HepG2 (cell line): Measurements from ENCODE around the gene IKZF3. TPM values are rescaled to one million over a fixed set of nuclear protein-coding genes. Genes with fewer than 3 reads are reported as not detected.
A peak's percentile ranks its signal among the peaks of the same experiment; 100 is the strongest.

ENCODE experiments used
- ATAC-seq: fragments of 200-7000 bp; cut with Tn5 transposase; 3 replicates; pipeline ENCODE4 v1.9.1; 2020; ENCODE audit warnings: mild to moderate bottlenecking, moderate library complexity
- BruUV-seq: library from RNA; stranded (reverse); fragments of 400-500 nt; replicated peaks from 2 replicates; lab custom pipeline; 2021; lab: Mats Ljungman, UMichigan
- CTCF ChIA-PET: fragments of 300-600 bp; formaldehyde crosslinking; extraction: SDS; loops from one replicate; lab custom pipeline; 2021; ENCODE audit warnings: low total read pairs, inconsistent platforms, low intra/inter-chr PET ratio; lab: Yijun Ruan, JAX
- POLR2A ChIA-PET: fragments of 350-600 bp; sonication (Branson Sonifier 250); formaldehyde crosslinking; loops from one replicate; lab custom pipeline; 2020; ENCODE audit warnings: antibody characterized with exemption, inconsistent platforms; lab: Yijun Ruan, JAX
- DNase-seq: peaks from one replicate; pipeline ENCODE4 v3.0.0-alpha.2; 2015; ENCODE audit warnings: low spot score
- FAIRE-seq: peaks from 3 replicates; lab custom pipeline; 2011; peaks lifted over from hg19 to GRCh38; lab: Jason Lieb, UNC
- H2AFZ ChIP-seq: one replicate; pipeline ENCODE4 v1.6.1; 2011; ENCODE audit warnings: low read length, inconsistent platforms
- H3K27ac ChIP-seq: fragments of 300-600 bp; 3 replicates; pipeline ENCODE4 v1.8.0; 2011; ENCODE audit warnings: mixed run types, mild to moderate bottlenecking, mixed read lengths, low read length, inconsistent platforms; ENCODE audit not compliant: insufficient read depth; ENCODE audit errors: extremely low read length
- H3K27me3 ChIP-seq, 2 experiments: fragments of 200-600 bp in 1 of 2; 2 replicates in 1 of 2; 3 replicates in 1 of 2; pipeline versions ENCODE4 v1.6.0 to v1.8.0; 2011; ENCODE audit warnings: low read length in 2 of 2, mild to moderate bottlenecking in 2 of 2, moderate library complexity in 2 of 2, inconsistent platforms in 1 of 2; ENCODE audit not compliant: insufficient read depth in 2 of 2, control insufficient read depth in 1 of 2
- H3K36me3 ChIP-seq, 2 experiments: fragments of 200-600 bp in 1 of 2; replicated peaks in 1 of 2; 2 replicates in 1 of 2; 3 replicates in 1 of 2; pipeline versions ENCODE4 v1.5.1 to v1.8.0; 2011; ENCODE audit warnings: low read length in 2 of 2, inconsistent platforms in 1 of 2; ENCODE audit not compliant: insufficient read depth in 2 of 2, control insufficient read depth in 1 of 2
- H3K4me1 ChIP-seq: 2 replicates; pipeline ENCODE4 v1.5.1; 2012; ENCODE audit warnings: low read length, inconsistent platforms; ENCODE audit not compliant: insufficient read depth
- H3K4me2 ChIP-seq: 2 replicates; pipeline ENCODE4 v1.6.0; 2011; ENCODE audit warnings: low read depth, low read length, inconsistent platforms
- H3K4me3 ChIP-seq, 3 experiments: fragments of 200-600 bp in 1 of 3; sonication (generic), shearing (Covaris generic) in 1 of 3; replicated peaks in 1 of 3; 2 replicates each; pipeline ENCODE4 v1.5.1; 2011 to 2016; ENCODE audit warnings: low read length in 3 of 3, inconsistent platforms in 2 of 3, low read depth in 2 of 3, mild to moderate bottlenecking in 2 of 3, control low read depth in 1 of 3, mixed read lengths in 1 of 3; ENCODE audit not compliant: insufficient read depth in 1 of 3
- H3K79me2 ChIP-seq: one replicate; pipeline ENCODE4 v1.6.1; 2011; ENCODE audit warnings: low read length, inconsistent platforms; ENCODE audit not compliant: insufficient read depth
- H3K9ac ChIP-seq: 2 replicates; pipeline ENCODE4 v1.6.0; 2011; ENCODE audit warnings: mild to moderate bottlenecking, low read depth, low read length, inconsistent platforms; ENCODE audit not compliant: insufficient read depth
- H3K9me3 ChIP-seq: 2 replicates; pipeline ENCODE4 v1.5.1; 2012; ENCODE audit warnings: mild to moderate bottlenecking, low read length
- H4K20me1 ChIP-seq: 2 replicates; pipeline ENCODE4 v1.6.0; 2011; ENCODE audit warnings: inconsistent platforms, mild to moderate bottlenecking, low read length, moderate library complexity; ENCODE audit not compliant: insufficient read depth
- ATF7-NPFF ChIP-seq: sonication (generic); formaldehyde crosslinking; IDR thresholded peaks from 2 replicates; pipeline ENCODE4 v1.8.1; 2023; ENCODE audit warnings: mild to moderate bottlenecking, low read depth, missing genetic modification reagents, moderate library complexity
- E2F2 ChIP-seq: sonication (generic); formaldehyde crosslinking; IDR thresholded peaks from 2 replicates; pipeline ENCODE4 v1.4.0; 2020; ENCODE audit warnings: missing genetic modification reagents, borderline replicate concordance
- FOXC1 ChIP-seq: sonication (generic); formaldehyde crosslinking; IDR thresholded peaks from 2 replicates; pipeline ENCODE4 v1.8.0; 2022; ENCODE audit warnings: mild to moderate bottlenecking, missing genetic modification reagents, borderline replicate concordance
- GLI4 ChIP-seq: sonication (generic); formaldehyde crosslinking; IDR thresholded peaks from 2 replicates; pipeline ENCODE4 v1.5.1; 2020; ENCODE audit warnings: missing genetic modification reagents, mild to moderate bottlenecking, moderate library complexity, borderline replicate concordance
- GPN1 ChIP-seq: sonication (generic); formaldehyde crosslinking; IDR thresholded peaks from 2 replicates; pipeline ENCODE4 v1.5.1; 2020; ENCODE audit warnings: missing genetic modification reagents, borderline replicate concordance
- MLLT10 ChIP-seq: sonication (generic); formaldehyde crosslinking; IDR thresholded peaks from 2 replicates; pipeline ENCODE4 v1.4.0; 2020; ENCODE audit warnings: missing genetic modification reagents
- MTA1 ChIP-seq: sonication (generic); formaldehyde crosslinking; IDR thresholded peaks from 2 replicates; pipeline ENCODE4 v1.4.0; 2020; ENCODE audit warnings: missing genetic modification reagents, mild to moderate bottlenecking, borderline replicate concordance
- NFRKB ChIP-seq: fragments of 450-650 bp; IDR thresholded peaks from 2 replicates; pipeline ENCODE4 v1.6.1; 2017
- ONECUT2 ChIP-seq: sonication (generic); formaldehyde crosslinking; IDR thresholded peaks from 2 replicates; pipeline ENCODE4 v1.4.0; 2020; ENCODE audit warnings: missing genetic modification reagents
- RBAK ChIP-seq: sonication (generic); formaldehyde crosslinking; IDR thresholded peaks from 2 replicates; pipeline ENCODE4 v1.5.1; 2020; ENCODE audit warnings: mild to moderate bottlenecking, missing genetic modification reagents
- SNRNP70 ChIP-seq: fragments of 200-400 bp; formaldehyde crosslinking; IDR thresholded peaks from 2 replicates; pipeline ENCODE4 v1.6.1; 2017; ENCODE audit warnings: mild to moderate bottlenecking, low read depth, low read length, moderate library complexity
- TCF7 ChIP-seq: sonication (generic); IDR thresholded peaks from 2 replicates; pipeline ENCODE4 v1.6.1; 2016; ENCODE audit warnings: antibody characterized with exemption, low read depth
- ZBTB37 ChIP-seq: sonication (generic); formaldehyde crosslinking; IDR thresholded peaks from 2 replicates; pipeline ENCODE4 v1.4.0; 2020; ENCODE audit warnings: mild to moderate bottlenecking, missing genetic modification reagents
- ZNF33B ChIP-seq: sonication (generic); formaldehyde crosslinking; IDR thresholded peaks from 2 replicates; pipeline ENCODE4 v1.5.1; 2020; ENCODE audit warnings: mild to moderate bottlenecking, missing genetic modification reagents
- ZNF496 ChIP-seq: sonication (generic); formaldehyde crosslinking; IDR thresholded peaks from 2 replicates; pipeline ENCODE4 v1.8.1; 2023; ENCODE audit warnings: mild to moderate bottlenecking, moderate library complexity, missing genetic modification reagents; ENCODE audit not compliant: insufficient replicate concordance
- ZNF790 ChIP-seq: sonication (generic); formaldehyde crosslinking; IDR thresholded peaks from 2 replicates; pipeline ENCODE4 v1.8.0; 2022; ENCODE audit warnings: missing genetic modification reagents, mild to moderate bottlenecking, borderline replicate concordance
- WGBS: methylation state at CpG from one replicate; pipeline ENCODE4 v1.1.6; 2017; ENCODE audit warnings: low lambda C conversion rate; 5-methylcytosine and 5-hydroxymethylcytosine counted together
- in situ Hi-C: cut with HindIII; loops from 2 replicates; pipeline ENCODE4 v1.10.0; 2017; ENCODE audit warnings: low pct_unique_long_range_greater_than_20kb; ENCODE audit not compliant: extremely low pct_ligation_motif_present
- intact Hi-C: fragments of 100-400 bp; cut with micrococcal nuclease; formaldehyde crosslinking; loops from one replicate; pipeline ENCODE4 v1.10.0; 2022; ENCODE audit not compliant: unreplicated experiment
- polyA plus RNA-seq, 8 experiments: library from polyadenylated mRNA; depleted of rRNA in 3 of 8; stranded (reverse) in 7 of 8; unstranded in 1 of 8; fragments of >200 nt; fragmentation: Illumina TruSeq in 4 of 8; extraction: Trizol in 4 of 8; gene quantifications; 2 replicates each; pipeline versions ENCODE4 v1.2.1 to v1.2.3, GENCODE V29; 2011 to 2016; ENCODE audit warnings: low read depth in 4 of 8, missing spikeins in 1 of 8, mixed read lengths in 1 of 8; ENCODE audit not compliant: insufficient read depth in 1 of 8
- total RNA-seq, 5 experiments: library from RNA; depleted of rRNA; stranded (reverse); fragments of >200 nt; fragmentation: Illumina TruSeq; extraction: Trizol; gene quantifications; 2 replicates each; pipeline ENCODE4 v1.2.3, GENCODE V29; 2016; ENCODE audit warnings: low read depth in 1 of 5

Gene IKZF3
- total and polyA plus RNA-seq, 2 of the 13 experiments (the other 11 are each of a cell fraction or from before 2014, with no cell fraction given): not detected

GRCh38 chr17:39739885-39740356 is 124.2 kb downstream of the IKZF3 start (continued):
- TF ChIP-seq ZNF33B (CRISPR knock-in tag) (0 out of 2 replicates have a peak, but pooled peaks have one; percentile 15), ZNF790 (CRISPR knock-in tag) (0 out of 2 replicates have a peak, but pooled peaks have one; percentile 3), FOXC1 (CRISPR knock-in tag) (0 out of 2 replicates have a peak, but pooled peaks have one; percentile 10), NFRKB (no peak), TCF7 (peak; percentile 5; the same call in 1 of the 2 replicates)
- TF ChIP-seq, all 625 proteins: peak for 55

GRCh38 chr17:39738983-39739884 is 124.9 kb downstream of the IKZF3 start:
- Histone ChIP-seq H3K79me2 (peaks cover 38% of the 10 kb centered on the region), H3K27me3 (no peaks in the 10 kb centered on the region; a peak in 1 of 5 replicates), H3K4me2 (peak overlapping the region; percentile 94), H3K9ac (peak overlapping the region; percentile 95), H3K9me3 (no peaks in the 10 kb centered on the region), H2AFZ (no peak overlapping the region), H3K4me3 (peak overlapping the region; percentile 89 to 96 (median 95)), H3K36me3 (peaks cover 21 to 25% of the 10 kb centered on the region in 2 experiments), H3K4me1 (peaks cover 44% of the 10 kb centered on the region), H3K27ac (peak overlapping the region; percentile 97), H4K20me1 (peaks cover 7% of the 10 kb centered on the region; the same call in 1 of the 2 replicates)
- 2% methylated on average over 27 of the region's 32 CpGs for WGBS
- ChIA-PET CTCF (interaction anchor here (1.6 to 2.4 kb wide), 2 partner anchors 9 to 15 kb away, joined by 4 to 11 read pairs; partner anchors contain the start of gene MIEN1), POLR2A (interaction anchor here (0.6 to 3.0 kb wide), 30 partner anchors 9 to 868 kb away, joined by 3 to 79 read pairs (median 4); partner anchors contain the start of genes CDK12, ERBB2, LRRC3C and MED1)
- intact Hi-C loops (loop anchor here (10.0 kb wide), 1 partner anchor 274 kb away; the partner anchor contains the start of gene CDK12), in situ Hi-C loops (no loop called here)
- DNase-seq: peak; percentile 100
- peak; percentile 69 for ATAC-seq
- FAIRE-seq: peak; percentile 92
- TSS peak; percentile 57 for BruUV-seq
- TF ChIP-seq SNRNP70: no peak
- TF ChIP-seq MTA1 (CRISPR knock-in tag): peak; percentile 99
- no peak for TF ChIP-seq E2F2 (CRISPR knock-in tag)
- no peak for TF ChIP-seq ZNF496
- TF ChIP-seq ZBTB37: peak; percentile 82
- TF ChIP-seq ATF7-NPFF (CRISPR knock-in tag): 0 out of 2 replicates have a peak, but pooled peaks have one; percentile 48
- no peak for TF ChIP-seq RBAK (CRISPR knock-in tag)
- TF ChIP-seq NFRKB: no peak
- 0 out of 2 replicates have a peak, but pooled peaks have one; percentile 37 for TF ChIP-seq ONECUT2 (CRISPR knock-in tag)
- TF ChIP-seq GPN1: no peak
- TF ChIP-seq GLI4 (CRISPR knock-in tag): peak; percentile 96; the same call in 1 of the 2 replicates
- no peak for TF ChIP-seq MLLT10 (CRISPR knock-in tag)
